Caco-2 (cell line): ENCODE data around the gene OR10J5. TPM values are rescaled to one million over a fixed set of nuclear protein-coding genes. Genes with fewer than 3 reads are reported as not detected.

ENCODE experiments used
- BruUV-seq: library from RNA; stranded (reverse); fragments of 400-500 nt; replicated peaks from 2 replicates; lab custom pipeline; 2021; lab: Mats Ljungman, UMichigan
- CTCF ChIA-PET: fragments of 300-600 bp; sonication (Branson Sonifier 250); formaldehyde crosslinking; loops from one replicate; lab custom pipeline; 2022; ENCODE audit warnings: antibody characterized with exemption; lab: Charles Lee
- POLR2A ChIA-PET: fragments of 300-600 bp; sonication (Branson Sonifier 250); formaldehyde crosslinking; loops from one replicate; lab custom pipeline; 2022; ENCODE audit warnings: antibody characterized with exemption; lab: Charles Lee
- DNase-seq, 2 experiments: peaks; one replicate each; pipeline versions ENCODE4 v3.0.0 to v3.0.0-alpha.2; 2020 to 2022
- H3K27me3 ChIP-seq: replicated peaks from 2 replicates; pipeline ENCODE4 v1.6.0; 2011; ENCODE audit warnings: low read length; ENCODE audit not compliant: control insufficient read depth, insufficient read depth
- H3K36me3 ChIP-seq: 2 replicates; pipeline ENCODE4 v1.5.1; 2011; ENCODE audit warnings: low read length; ENCODE audit not compliant: control insufficient read depth, insufficient read depth
- H3K4me1 ChIP-seq: fragments of 250-450 bp; sonication (Bioruptor Pico); 2 replicates; pipeline ENCODE4 v1.5.1; 2020; ENCODE audit warnings: mild to moderate bottlenecking
- H3K4me3 ChIP-seq: 2 replicates; pipeline ENCODE4 v1.5.1; 2011; ENCODE audit warnings: low read depth, mild to moderate bottlenecking, control low read depth, low read length
- H3K9me3 ChIP-seq: fragments of 250-450 bp; sonication (Bioruptor Pico); 2 replicates; pipeline ENCODE4 v1.5.1; 2020; ENCODE audit warnings: mild to moderate bottlenecking, moderate library complexity
- H3K27ac Mint-ChIP-seq: one replicate; pipeline ENCODE4 v1.8.0; 2022; ENCODE audit warnings: mixed read lengths; ENCODE audit not compliant: unreplicated experiment
- H3K27me3 Mint-ChIP-seq: one replicate; pipeline ENCODE4 v1.8.0; 2022; ENCODE audit warnings: mixed read lengths; ENCODE audit not compliant: insufficient read depth, unreplicated experiment
- H3K36me3 Mint-ChIP-seq: one replicate; pipeline ENCODE4 v1.8.0; 2022; ENCODE audit warnings: mild to moderate bottlenecking, mixed read lengths; ENCODE audit not compliant: insufficient read depth, unreplicated experiment
- H3K4me1 Mint-ChIP-seq: one replicate; pipeline ENCODE4 v1.8.0; 2022; ENCODE audit warnings: low read depth, mixed read lengths; ENCODE audit not compliant: unreplicated experiment
- H3K4me3 Mint-ChIP-seq: one replicate; pipeline ENCODE4 v1.8.0; 2022; ENCODE audit warnings: mild to moderate bottlenecking, moderate library complexity, mixed read lengths; ENCODE audit not compliant: unreplicated experiment
- H3K9me3 Mint-ChIP-seq: one replicate; pipeline ENCODE4 v1.8.0; 2022; ENCODE audit warnings: mixed read lengths; ENCODE audit not compliant: unreplicated experiment
- intact Hi-C: fragments of 100-400 bp; cut with micrococcal nuclease; formaldehyde crosslinking; loops from one replicate; pipeline ENCODE4 v1.10.0; 2022; ENCODE audit not compliant: unreplicated experiment
- total RNA-seq: library from RNA; stranded (reverse); gene quantifications from 2 replicates; pipeline ENCODE4 v1.2.3, GENCODE V29; 2022
- TF ChIP-seq, protein P1 (sequence below), 2 experiments: fragments of 200-600 bp in 1 of 2; IDR thresholded peaks; 1 replicate in 1 of 2; 2 replicates in 1 of 2; pipeline versions ENCODE4 v1.5.1 to v1.8.0; 2011 to 2022; ENCODE audit warnings: antibody characterized with exemption in 1 of 2, control low read depth in 1 of 2, inconsistent platforms in 1 of 2, low read depth in 1 of 2, low read length in 1 of 2, mild to moderate bottlenecking in 1 of 2, moderate library complexity in 1 of 2; ENCODE audit not compliant: insufficient read depth in 1 of 2, severe bottlenecking in 1 of 2, unreplicated experiment in 1 of 2

The OR10J5 gene
- total RNA-seq, 1 experiment from 2014 or later: not detected

DNA sequence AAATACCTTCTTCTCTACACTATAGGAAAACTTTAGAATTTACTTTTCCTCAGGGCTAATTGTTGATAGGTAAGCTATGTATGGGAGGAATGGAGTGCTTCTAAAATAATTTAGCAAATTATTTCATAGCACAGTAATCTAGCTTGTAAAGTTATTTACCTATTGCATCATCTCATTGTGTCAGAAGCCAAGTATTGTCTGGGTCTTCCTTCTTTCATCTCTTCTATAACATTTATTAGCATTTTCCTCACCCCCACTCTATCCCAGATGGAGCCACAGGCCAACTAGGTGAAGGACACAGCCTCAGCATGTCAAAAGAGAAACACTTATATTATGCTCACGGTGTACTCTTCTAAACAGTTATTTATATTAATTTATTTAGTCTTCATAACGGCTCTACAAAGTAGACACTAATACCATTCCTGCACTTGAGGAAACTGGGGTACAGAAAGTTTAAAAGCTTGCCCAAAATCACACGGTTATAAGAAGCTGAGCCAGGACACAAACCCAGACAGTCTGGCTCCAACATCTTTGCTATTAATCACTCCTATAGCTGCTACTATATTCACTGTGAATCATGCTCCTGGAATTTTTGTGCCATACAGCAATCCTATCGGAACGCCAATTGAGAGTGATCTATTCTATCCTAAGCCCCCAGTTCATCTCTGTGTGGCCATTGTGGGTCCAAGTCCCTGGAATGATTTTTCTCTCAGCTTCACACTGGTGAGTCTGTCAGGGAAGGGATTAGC, 43.1 kb downstream of the OR10J5 start:
- H3K4me3 Mint-ChIP-seq: no peak overlapping the region
- no TSS peak for BruUV-seq
- no peaks in the 10 kb centered on the region for H3K36me3 ChIP-seq
- DNase-seq: no peak
- TF ChIP-seq, protein P1, sequence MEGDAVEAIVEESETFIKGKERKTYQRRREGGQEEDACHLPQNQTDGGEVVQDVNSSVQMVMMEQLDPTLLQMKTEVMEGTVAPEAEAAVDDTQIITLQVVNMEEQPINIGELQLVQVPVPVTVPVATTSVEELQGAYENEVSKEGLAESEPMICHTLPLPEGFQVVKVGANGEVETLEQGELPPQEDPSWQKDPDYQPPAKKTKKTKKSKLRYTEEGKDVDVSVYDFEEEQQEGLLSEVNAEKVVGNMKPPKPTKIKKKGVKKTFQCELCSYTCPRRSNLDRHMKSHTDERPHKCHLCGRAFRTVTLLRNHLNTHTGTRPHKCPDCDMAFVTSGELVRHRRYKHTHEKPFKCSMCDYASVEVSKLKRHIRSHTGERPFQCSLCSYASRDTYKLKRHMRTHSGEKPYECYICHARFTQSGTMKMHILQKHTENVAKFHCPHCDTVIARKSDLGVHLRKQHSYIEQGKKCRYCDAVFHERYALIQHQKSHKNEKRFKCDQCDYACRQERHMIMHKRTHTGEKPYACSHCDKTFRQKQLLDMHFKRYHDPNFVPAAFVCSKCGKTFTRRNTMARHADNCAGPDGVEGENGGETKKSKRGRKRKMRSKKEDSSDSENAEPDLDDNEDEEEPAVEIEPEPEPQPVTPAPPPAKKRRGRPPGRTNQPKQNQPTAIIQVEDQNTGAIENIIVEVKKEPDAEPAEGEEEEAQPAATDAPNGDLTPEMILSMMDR (IDR thresholded peaks at IDR 0.05; ENCODE audit: insufficient read depth in 1 of 2, low read depth in 1 of 2, low read length in 1 of 2, severe bottlenecking in 1 of 2, unreplicated experiment in 1 of 2): no peak
- no peaks in the 10 kb centered on the region for H3K36me3 Mint-ChIP-seq
- H3K27ac Mint-ChIP-seq: no peak overlapping the region
- intact Hi-C loops: no loop called here
- peaks cover 5% of the 10 kb centered on the region for H3K9me3 Mint-ChIP-seq
- H3K27me3 ChIP-seq: no peaks in the 10 kb centered on the region
- no peaks in the 10 kb centered on the region for H3K4me1 ChIP-seq
- H3K27me3 Mint-ChIP-seq: no peaks in the 10 kb centered on the region
- no peaks in the 10 kb centered on the region for H3K9me3 ChIP-seq
- ChIA-PET POLR2A (no interaction called here), CTCF (no interaction called here)
- H3K4me3 ChIP-seq: no peak overlapping the region
- no peaks in the 10 kb centered on the region for H3K4me1 Mint-ChIP-seq

Other genes starting within 250 kb of the OR10J5 start
- gene FCER1A, start 233.7 kb downstream of the OR10J5 start, total RNA-seq: not detected in 2 replicates
- gene OR10J4, start 103.8 kb downstream of the OR10J5 start, total RNA-seq: not detected in 2 replicates
- not detected in 2 replicates for gene OR10J1, start 96.3 kb downstream of the OR10J5 start, total RNA-seq
- not detected in 2 replicates for gene APCS, start 51.8 kb upstream of the OR10J5 start, total RNA-seq
- gene CRP, start 178.6 kb upstream of the OR10J5 start, total RNA-seq: not detected in 2 replicates
- 40.5 and 44.5 TPM in 2 replicates for gene DUSP23, start 245.0 kb upstream of the OR10J5 start, total RNA-seq